Measurements from ENCODE around the gene JAK1. TPM values are rescaled to one million over a fixed set of nuclear protein-coding genes. Genes with fewer than 3 reads are reported as not detected.

The JAK1 gene
- total RNA-seq, 1 experiment from 2014 or later: 73.1 TPM

- DNase-seq (ENCODE audit: unreplicated experiment): no peak
- H3K36me3 Mint-ChIP-seq (ENCODE audit: insufficient read depth, unreplicated experiment): no peaks in the 10 kb centered on the region
- ChIA-PET CTCF (interaction anchor here (0.7 kb wide), 1 partner anchor 11 kb away, joined by 3 read pairs; no protein-coding TSS in a partner anchor), POLR2A (no interaction called here)
- H3K4me1 Mint-ChIP-seq (ENCODE audit: insufficient read depth, unreplicated experiment): no peaks in the 10 kb centered on the region
- no peaks in the 10 kb centered on the region for H3K27me3 Mint-ChIP-seq (ENCODE audit: insufficient read depth, unreplicated experiment)
- no peak overlapping the region for H3K27ac Mint-ChIP-seq (ENCODE audit: low read depth, unreplicated experiment)
- intact Hi-C loops (cut with micrococcal nuclease): no loop called here
- TF ChIP-seq, protein P1, sequence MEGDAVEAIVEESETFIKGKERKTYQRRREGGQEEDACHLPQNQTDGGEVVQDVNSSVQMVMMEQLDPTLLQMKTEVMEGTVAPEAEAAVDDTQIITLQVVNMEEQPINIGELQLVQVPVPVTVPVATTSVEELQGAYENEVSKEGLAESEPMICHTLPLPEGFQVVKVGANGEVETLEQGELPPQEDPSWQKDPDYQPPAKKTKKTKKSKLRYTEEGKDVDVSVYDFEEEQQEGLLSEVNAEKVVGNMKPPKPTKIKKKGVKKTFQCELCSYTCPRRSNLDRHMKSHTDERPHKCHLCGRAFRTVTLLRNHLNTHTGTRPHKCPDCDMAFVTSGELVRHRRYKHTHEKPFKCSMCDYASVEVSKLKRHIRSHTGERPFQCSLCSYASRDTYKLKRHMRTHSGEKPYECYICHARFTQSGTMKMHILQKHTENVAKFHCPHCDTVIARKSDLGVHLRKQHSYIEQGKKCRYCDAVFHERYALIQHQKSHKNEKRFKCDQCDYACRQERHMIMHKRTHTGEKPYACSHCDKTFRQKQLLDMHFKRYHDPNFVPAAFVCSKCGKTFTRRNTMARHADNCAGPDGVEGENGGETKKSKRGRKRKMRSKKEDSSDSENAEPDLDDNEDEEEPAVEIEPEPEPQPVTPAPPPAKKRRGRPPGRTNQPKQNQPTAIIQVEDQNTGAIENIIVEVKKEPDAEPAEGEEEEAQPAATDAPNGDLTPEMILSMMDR (IDR thresholded peaks at IDR 0.05; ENCODE audit: unreplicated experiment): no peak
- BruUV-seq (replicated peaks): no TSS peak
- H3K4me3 Mint-ChIP-seq (ENCODE audit: unreplicated experiment): no peak overlapping the region
- no peaks in the 10 kb centered on the region for H3K9me3 Mint-ChIP-seq (ENCODE audit: unreplicated experiment)
Observed at GRCh38 chr1:65009724-65010420, 43.5 kb upstream of the JAK1 start.

DNA sequence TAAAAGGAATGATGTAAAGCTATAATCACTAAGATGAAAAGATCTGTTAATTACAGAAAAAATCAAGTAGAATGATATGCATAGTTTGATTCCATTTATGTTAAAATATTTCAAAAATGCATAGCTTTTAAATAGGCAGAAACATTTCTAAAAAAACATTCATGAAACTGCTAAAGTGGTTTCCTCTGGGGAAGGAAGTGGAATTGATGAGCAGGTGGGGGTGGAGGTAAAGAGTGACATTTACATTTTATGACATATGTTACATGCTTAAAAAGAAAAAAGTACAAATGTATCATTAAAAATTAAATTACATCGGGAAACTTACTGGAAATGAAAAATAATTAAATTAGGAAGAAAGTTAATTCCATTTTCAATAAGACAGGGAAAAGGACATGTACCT, 42.8 kb upstream of the JAK1 start:
- Mint-ChIP-seq H3K27ac (ENCODE audit: low read depth, unreplicated experiment) (no peak overlapping the region), H3K27me3 (ENCODE audit: insufficient read depth, unreplicated experiment) (no peaks in the 10 kb centered on the region), H3K36me3 (ENCODE audit: insufficient read depth, unreplicated experiment) (no peaks in the 10 kb centered on the region), H3K9me3 (ENCODE audit: unreplicated experiment) (no peaks in the 10 kb centered on the region), H3K4me3 (ENCODE audit: unreplicated experiment) (no peak overlapping the region), H3K4me1 (ENCODE audit: insufficient read depth, unreplicated experiment) (no peaks in the 10 kb centered on the region)
- BruUV-seq (replicated peaks): no TSS peak
- TF ChIP-seq, protein P1 (IDR thresholded peaks at IDR 0.05; ENCODE audit: unreplicated experiment): no peak
- ChIA-PET POLR2A (interaction anchor here (0.6 to 0.7 kb wide), 3 partner anchors 31 to 123 kb away, joined by 3 read pairs; no protein-coding TSS in a partner anchor), CTCF (interaction anchor here (1.8 kb wide), 1 partner anchor 8 kb away, joined by 4 read pairs; no protein-coding TSS in a partner anchor)
- intact Hi-C loops (cut with micrococcal nuclease): no loop called here
- DNase-seq (ENCODE audit: unreplicated experiment): no peak

GRCh38 chr1:65006806-65007205, 40.5 kb upstream of the JAK1 start:
- H3K9me3 Mint-ChIP-seq (ENCODE audit: unreplicated experiment): no peaks in the 10 kb centered on the region
- H3K27ac Mint-ChIP-seq (ENCODE audit: low read depth, unreplicated experiment): no peak overlapping the region
- no peaks in the 10 kb centered on the region for H3K36me3 Mint-ChIP-seq (ENCODE audit: insufficient read depth, unreplicated experiment)
- peaks cover 11% of the 10 kb centered on the region for H3K4me1 Mint-ChIP-seq (ENCODE audit: insufficient read depth, unreplicated experiment)
- H3K27me3 Mint-ChIP-seq (ENCODE audit: insufficient read depth, unreplicated experiment): no peaks in the 10 kb centered on the region
- ChIA-PET CTCF (interaction anchor here (0.9 kb wide), 1 partner anchor 14 kb away, joined by 4 read pairs; no protein-coding TSS in a partner anchor), POLR2A (no interaction called here)
- intact Hi-C loops (cut with micrococcal nuclease): no loop called here
- no peak for DNase-seq (ENCODE audit: unreplicated experiment)
- BruUV-seq (replicated peaks): no TSS peak
- TF ChIP-seq, protein P1 (IDR thresholded peaks at IDR 0.05; ENCODE audit: unreplicated experiment): no peak
- H3K4me3 Mint-ChIP-seq (ENCODE audit: unreplicated experiment): no peak overlapping the region

- peaks cover 5% of the 10 kb centered on the region for H3K9me3 Mint-ChIP-seq (ENCODE audit: unreplicated experiment)
- peaks cover 5% of the 10 kb centered on the region for H3K36me3 Mint-ChIP-seq (ENCODE audit: insufficient read depth, unreplicated experiment)
- TSS peak; percentile 85 for BruUV-seq (replicated peaks)
- DNase-seq (ENCODE audit: unreplicated experiment): no peak
- ChIA-PET CTCF (interaction anchor here (0.7 to 1.0 kb wide), 4 partner anchors 12 to 683 kb away, joined by 3 to 4 read pairs (median 3); no protein-coding TSS in a partner anchor), POLR2A (interaction anchor here (1.0 to 2.3 kb wide), 15 partner anchors 9 to 145 kb away, joined by 3 to 15 read pairs (median 5); partner anchors contain the start of gene AK4)
- peaks cover 18% of the 10 kb centered on the region for H3K4me1 Mint-ChIP-seq (ENCODE audit: insufficient read depth, unreplicated experiment)
- H3K27ac Mint-ChIP-seq (ENCODE audit: low read depth, unreplicated experiment): peak overlapping the region; percentile 74
- H3K4me3 Mint-ChIP-seq (ENCODE audit: unreplicated experiment): peak overlapping the region; percentile 72
- intact Hi-C loops (cut with micrococcal nuclease): no loop called here
- no peaks in the 10 kb centered on the region for H3K27me3 Mint-ChIP-seq (ENCODE audit: insufficient read depth, unreplicated experiment)
- TF ChIP-seq, protein P1 (IDR thresholded peaks at IDR 0.05; ENCODE audit: unreplicated experiment): no peak
Observed at GRCh38 chr1:65003316-65003664, 36.9 kb upstream of the JAK1 start.

All from MCF 10A (cell line).